GM19455 (cell line): ENCODE data around the gene CACNA1I.

Experiments used
- ATAC-seq: cut with Tn5 transposase; IDR thresholded peaks from one replicate; pipeline ENCODE4 v1.9.1; 2021; ENCODE audit not compliant: unreplicated experiment

The CACNA1I gene

GRCh38 chr22:39595622-39596172 lies 25.1 kb downstream of the CACNA1I start:
- no peak for ATAC-seq

GRCh38 chr22:39596601-39597000 lies 26.0 kb downstream of the CACNA1I start:
- no peak for ATAC-seq

GRCh38 chr22:39597236-39597869 lies 26.8 kb downstream of the CACNA1I start:
- no peak for ATAC-seq

GRCh38 chr22:39598017-39598965 lies 27.7 kb downstream of the CACNA1I start:
- no peak for ATAC-seq

- no peak for ATAC-seq
Observed at GRCh38 chr22:39600491-39601179, 30.1 kb downstream of the CACNA1I start.

- ATAC-seq, result no peak
Observed at GRCh38 chr22:39601180-39601535, 30.6 kb downstream of the CACNA1I start.

- ATAC-seq, result no peak
Observed at GRCh38 chr22:39603345-39603744, 32.8 kb downstream of the CACNA1I start.

GRCh38 chr22:39610246-39610645 lies 39.7 kb downstream of the CACNA1I start:
- no peak for ATAC-seq

GRCh38 chr22:39610766-39611165 lies 40.2 kb downstream of the CACNA1I start:
- ATAC-seq, result no peak

- ATAC-seq, result no peak
Observed at GRCh38 chr22:39611360-39611759, 40.8 kb downstream of the CACNA1I start.

- no peak for ATAC-seq
Observed at GRCh38 chr22:39612811-39613548, 42.4 kb downstream of the CACNA1I start.

GRCh38 chr22:39613549-39613921 lies 43.0 kb downstream of the CACNA1I start:
- no peak for ATAC-seq

GRCh38 chr22:39614442-39614841 lies 43.9 kb downstream of the CACNA1I start:
- no peak for ATAC-seq

- no peak for ATAC-seq
Observed at GRCh38 chr22:39616051-39616450, 45.5 kb downstream of the CACNA1I start.

- no peak for ATAC-seq
Observed at GRCh38 chr22:39616781-39617180, 46.2 kb downstream of the CACNA1I start.

- no peak for ATAC-seq
Observed at GRCh38 chr22:39617342-39617741, 46.8 kb downstream of the CACNA1I start.

- no peak for ATAC-seq
Observed at GRCh38 chr22:39617970-39618757, 47.6 kb downstream of the CACNA1I start.

- no peak for ATAC-seq
Observed at GRCh38 chr22:39618996-39619530, 48.5 kb downstream of the CACNA1I start.

GRCh38 chr22:39620924-39621690 lies 50.6 kb downstream of the CACNA1I start:
- ATAC-seq, result no peak
